H4 (cell line): ENCODE data around the gene LMX1A. TPM values are rescaled to one million over a fixed set of nuclear protein-coding genes. Genes with fewer than 3 reads are reported as not detected.

ENCODE experiments used
- DNase-seq: peaks from one replicate; pipeline ENCODE4 v3.0.0-alpha.2; 2015; ENCODE audit warnings: low spot score
- total RNA-seq: library from RNA; depleted of rRNA; stranded (reverse); fragments of >200 nt; shearing (Covaris generic); gene quantifications from 2 replicates; pipeline ENCODE4 v1.2.3, GENCODE V29; 2014

The LMX1A gene
- total RNA-seq, 1 experiment from 2014 or later: not detected

DNA sequence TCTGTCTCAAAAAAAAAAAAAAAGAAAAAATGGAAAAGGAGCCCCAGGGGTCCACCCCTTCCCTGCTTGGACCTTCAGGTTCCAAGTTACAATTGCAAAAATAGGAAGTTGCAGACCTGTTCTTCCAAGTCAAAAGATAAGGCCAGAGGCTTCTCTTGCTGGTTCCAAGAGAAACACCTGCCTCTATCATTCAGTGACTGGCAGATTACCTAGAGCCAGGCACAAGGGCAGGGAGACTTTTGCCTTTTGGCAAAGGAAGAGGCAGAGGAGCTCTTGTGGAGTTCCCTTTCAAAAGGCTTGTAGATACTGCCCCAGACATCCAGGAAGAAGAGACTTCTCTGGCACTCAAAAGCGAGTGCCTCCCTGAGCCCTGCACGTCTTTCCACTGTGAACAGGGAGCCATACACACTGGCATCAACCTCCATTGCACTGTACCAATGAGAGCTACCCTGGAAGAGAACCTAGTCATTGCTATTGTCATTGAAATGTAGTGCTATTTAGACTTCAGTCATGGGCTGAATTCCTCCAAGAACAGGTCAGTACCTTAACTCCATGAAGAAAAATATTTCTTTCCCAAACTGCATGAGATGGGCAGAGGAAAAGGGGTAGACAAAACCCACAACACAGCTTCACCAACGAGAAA, 91.2 kb downstream of the LMX1A start:
- no peak for DNase-seq

DNA sequence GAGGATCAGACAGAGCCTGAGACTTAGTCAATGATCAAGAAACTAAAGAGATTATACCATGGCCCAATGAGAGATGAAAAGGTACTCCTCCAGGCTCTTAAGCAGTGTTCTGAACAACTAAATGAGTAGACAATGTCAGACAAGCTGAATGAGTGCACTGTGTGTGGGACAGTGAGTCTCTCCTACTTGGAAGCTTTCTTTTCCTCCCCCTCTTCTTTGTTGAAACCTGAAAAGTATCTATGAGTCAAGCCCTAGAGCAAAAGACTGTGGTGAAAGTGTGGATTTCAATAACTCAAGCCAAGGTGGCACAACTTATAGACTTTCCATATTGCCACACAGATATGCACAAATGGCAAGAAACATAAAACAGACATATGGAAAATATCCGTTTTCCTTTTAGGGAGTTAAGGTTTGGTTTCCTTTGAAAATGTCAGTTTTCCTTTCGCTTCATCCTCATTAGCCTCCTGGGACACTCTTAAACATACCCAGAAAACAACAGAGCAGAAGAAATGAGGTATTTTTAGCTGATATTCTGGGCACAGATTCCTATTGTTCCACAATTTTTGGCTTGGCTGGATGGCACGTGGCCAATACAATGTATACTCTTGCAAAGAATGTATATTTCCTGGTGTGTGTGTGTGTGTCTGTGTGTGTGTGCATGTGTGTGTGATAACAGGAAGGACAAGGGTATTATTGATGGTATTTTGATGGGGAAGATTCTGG, 96.6 kb downstream of the LMX1A start:
- no peak for DNase-seq

DNA sequence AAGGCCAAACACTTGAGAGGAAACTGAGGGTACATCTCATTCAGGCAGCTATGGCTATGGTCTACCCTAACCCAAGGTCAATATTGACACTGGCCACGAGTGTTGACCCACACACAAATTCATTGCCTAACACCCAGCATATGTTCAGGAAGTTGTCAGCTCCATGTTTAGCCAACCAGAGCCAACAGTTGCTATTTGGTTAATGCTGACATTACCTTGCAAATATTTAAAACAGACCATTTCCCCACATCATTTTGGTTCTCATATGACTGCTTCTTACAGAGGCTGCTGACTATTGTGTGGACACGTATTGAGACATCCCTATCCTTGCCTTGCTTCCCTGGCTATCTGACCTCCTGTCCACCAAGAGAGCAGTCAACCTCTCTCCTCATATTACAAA, 97.3 kb downstream of the LMX1A start:
- DNase-seq: no peak

DNA sequence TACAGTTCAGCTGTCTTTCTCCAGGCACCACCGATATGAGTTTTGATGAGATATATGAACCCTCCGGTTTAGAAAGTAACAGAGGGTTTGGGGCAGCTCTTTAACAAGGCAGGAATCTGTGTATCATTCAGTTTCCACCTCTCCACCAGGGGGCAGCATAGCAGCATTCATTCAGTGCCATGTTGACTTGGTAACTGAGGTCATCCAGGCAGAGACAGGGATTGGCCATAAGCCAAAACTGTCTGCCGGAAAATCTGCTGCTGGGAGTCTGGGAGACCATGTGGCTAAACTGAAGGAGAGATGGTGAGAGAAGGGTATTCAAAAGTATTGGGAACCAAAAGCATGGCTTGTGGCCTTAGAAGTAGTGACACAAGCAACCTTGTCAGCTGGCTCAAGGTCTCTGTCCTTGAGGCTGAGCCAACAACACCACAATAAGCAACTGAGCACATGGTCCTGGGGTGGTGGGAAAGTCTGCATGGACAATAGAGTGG, 98.5 kb downstream of the LMX1A start:
- DNase-seq: peak; percentile 61

DNA sequence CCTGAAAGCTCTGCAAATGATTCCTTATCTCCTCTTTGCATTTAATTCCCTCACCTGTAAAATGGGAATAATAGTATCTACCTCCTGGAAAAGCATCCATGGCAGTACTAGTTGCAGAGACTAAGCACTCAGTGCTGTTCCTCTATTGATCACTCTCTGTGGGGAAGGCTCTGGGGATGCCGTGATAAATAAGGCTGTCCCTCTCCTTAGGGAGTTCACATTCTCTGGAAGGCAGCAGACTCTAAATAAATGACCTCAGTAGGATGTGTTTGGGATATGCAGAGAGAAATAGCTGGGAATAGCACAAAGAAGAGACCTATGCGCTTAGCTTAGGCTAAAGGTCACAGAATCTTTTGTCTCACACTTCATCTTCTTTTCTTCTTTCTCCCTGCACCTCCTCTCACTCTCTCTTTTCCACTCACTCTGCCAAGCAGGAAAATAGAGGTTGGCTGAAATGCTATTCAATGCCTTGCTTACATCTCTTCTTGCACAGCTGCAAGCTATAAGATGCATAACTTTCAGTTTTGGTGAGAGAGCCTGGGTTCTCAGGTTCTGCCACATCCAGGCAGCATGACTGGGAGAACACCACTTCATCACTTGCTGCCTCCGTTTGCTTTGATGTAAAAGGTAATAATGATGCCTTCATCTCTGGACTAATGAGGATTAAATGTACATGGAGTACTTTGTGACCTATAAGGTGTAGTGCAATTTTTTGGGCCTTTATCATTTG, 101.5 kb downstream of the LMX1A start:
- DNase-seq: no peak

DNA sequence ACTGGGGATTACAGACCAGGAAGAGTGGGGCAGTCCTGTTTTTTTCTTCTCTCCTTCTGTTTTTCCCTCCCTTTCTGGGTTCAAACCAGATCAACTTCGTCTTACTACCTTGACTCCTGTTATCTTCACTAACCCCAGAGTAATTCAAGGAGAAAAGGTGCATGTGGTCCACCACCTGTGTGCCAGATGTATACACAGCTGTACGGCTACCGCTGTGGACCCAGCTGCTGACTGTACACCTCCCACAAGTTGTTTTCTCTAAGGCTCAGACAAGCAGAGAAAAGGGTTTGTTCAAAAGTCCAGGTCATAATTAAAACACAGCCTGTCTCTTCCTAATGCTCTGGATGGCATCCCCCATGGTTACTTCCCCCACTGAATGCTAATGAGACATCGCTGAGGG, 102.1 kb downstream of the LMX1A start:
- no peak for DNase-seq

DNA sequence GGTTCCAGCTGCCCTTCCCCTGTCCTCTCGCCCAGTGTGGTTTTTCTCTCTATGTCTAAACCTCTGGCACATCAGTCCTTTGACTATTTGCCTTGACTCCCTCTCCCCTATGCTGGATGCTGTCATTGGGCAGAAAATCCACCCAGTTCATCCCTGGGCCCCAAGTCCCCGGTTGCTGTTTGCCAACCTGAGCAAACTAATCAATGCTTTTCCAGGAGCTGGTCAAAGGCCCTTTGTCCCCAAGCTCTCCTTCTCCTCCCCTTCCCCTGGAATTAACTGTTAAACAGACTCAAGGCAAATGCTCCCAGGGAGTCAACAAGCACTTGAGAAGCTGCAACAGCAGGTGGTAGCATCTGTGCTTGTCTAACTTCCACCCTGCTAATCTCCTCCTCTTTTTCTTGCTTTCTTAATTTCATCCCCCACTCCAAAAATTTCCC, 102.7 kb downstream of the LMX1A start:
- DNase-seq: no peak

DNA sequence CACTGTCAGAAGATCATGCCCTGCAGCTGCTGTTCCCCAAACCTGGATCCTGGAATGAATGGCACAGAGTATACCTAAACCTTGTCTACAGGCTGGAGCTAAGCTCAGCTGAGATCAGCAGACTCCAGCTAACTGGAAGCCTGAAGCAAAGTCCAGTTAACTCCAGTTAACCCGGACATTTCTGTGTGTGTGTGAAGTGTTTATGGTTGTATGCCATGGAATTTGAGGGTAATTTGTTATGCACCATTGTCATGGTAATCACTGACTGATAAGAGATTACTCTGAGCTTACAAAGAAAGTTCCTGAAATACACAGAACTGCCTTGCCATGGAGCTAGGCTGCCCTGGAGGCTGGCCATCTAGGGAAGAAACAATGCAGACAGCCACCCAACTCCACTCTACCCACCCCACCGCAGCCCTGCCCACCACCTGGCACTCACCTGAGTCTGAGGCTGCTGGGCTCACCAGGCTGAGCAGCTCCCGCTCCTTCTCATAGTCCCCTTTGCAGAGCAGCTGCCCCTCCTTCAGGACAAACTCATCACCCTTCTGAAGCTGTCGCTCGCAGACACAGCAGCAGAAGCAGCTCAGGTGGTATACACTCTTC, 107.4 kb downstream of the LMX1A start:
- DNase-seq: no peak

DNA sequence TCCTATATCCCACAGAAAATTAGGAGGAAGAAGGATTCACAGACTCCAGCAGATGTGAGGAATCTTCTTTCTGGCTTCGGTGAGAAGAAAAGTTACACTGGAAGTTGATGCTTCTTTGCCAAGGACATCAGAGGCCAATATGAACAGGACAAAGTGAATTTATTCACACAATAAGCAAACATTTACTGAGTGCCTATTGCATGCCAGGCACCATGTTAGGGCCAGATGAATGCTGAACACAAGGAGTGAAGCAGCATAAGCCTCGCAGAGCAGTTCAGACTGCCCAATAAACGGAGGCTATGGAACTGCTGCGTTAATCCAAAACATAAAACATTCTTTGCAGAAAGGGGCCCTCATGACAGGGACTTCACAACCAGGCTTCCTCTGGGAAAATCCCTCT, 114.6 kb downstream of the LMX1A start:
- DNase-seq: no peak

DNA sequence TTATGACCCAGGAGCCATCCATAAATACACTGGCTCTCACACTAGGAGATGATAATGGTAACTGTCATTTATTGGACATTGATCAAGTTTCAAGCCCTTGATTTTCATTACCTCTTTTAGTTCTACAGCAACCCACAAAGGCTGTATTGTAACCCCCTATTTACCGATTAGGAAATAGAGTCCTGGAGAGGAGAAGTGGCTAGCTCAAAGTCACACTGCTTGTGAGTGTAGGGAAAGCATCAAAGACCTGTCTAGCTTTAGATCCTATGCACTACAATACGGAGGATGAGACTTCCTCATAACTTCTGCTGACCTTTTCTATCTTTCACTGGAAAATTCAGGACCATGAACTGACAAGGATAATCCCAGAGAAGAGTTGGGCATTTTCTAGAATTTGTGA, 115.2 kb downstream of the LMX1A start:
- DNase-seq: no peak

DNA sequence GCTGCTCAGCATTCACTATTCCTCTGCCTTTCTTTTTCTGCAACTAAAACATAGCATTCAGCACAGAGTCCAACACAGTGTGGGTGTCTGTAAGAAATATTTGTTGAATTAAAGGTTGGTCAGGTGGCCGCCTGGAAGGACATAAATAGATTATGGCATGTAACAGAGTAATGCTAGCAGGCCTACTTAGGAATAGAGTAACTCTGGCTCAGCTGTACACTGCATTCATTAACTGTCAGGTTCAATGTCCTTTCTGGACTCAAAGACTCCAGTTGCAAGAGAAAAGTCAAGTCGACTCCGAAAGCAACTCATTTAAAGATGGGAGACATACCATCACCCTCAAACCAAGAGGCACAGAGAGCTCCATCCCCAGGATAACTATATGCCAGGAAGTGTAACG, 116.0 kb downstream of the LMX1A start:
- DNase-seq: no peak

DNA sequence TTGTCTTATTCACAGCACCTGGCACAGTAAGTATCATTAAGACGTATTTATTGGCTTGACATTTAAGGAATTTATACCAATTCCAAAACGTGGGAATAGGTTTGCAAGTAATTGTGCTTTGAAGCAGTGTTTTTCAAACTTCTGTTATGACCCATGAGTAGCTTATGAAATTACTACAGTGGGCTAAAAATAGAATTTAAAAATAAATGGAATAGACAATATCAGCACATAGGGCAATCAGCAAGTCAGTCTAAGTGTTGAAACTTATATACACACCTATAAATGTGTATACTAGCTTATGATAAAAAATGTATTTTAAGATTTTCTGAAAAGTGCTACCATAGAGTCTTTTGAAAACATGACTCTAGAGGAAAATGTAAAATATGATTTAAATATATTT, 116.6 kb downstream of the LMX1A start:
- DNase-seq: no peak

DNA sequence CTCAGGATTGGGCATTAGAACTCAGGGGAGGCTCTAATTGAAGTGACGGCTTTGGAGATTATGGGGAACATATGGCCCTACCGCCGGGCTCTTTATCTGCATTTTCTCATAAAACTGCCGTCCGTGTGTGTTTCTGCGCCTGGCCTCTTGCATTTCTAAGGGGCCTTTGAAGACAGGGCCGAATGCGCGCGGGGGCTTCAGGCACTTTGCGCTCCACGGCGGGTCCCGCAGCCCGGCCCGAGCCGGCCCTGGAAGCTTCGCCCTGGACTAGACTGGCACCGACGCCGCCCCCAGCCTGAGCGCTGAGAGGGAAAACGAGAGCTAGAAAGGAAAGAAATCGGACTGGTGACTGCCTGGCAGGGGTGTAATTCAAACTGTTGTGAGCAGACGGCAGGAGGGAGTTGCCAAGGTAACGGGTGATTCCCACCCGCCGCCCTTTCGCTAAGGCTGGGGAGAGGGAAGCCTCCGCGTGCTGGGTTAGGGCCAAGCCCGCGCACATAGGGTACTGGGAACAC, 120.7 kb downstream of the LMX1A start:
- DNase-seq: no peak

DNA sequence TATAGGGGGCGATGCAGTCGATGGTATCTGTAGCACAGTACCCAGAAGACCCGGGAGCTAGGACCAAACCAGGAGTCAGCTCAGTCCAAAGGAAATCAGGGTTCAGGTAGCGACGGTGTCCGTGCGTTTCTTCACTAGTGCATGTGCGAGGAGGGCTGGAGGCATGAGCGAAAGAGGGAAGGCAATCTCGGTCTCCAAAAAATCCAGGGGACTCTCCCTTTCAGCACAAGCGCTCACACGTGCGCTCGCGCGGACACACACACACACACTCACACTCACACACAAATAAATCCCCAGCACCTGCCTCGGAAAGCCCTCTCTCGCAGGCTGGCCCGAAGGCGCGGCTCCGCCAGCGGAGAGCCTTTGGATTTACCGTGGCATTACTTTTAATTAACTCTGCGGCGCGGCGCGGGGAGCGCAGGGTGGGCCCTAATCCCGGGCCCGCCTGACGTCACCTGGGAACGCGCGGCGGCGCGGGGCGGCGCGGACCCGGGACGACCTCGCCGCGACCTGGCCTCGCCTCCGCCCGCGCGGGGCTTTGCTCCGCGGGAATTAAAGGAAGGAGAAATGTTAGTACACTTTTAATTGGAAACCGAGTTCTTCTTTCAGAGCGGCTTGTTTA, 121.2 kb downstream of the LMX1A start:
- DNase-seq: no peak

DNA sequence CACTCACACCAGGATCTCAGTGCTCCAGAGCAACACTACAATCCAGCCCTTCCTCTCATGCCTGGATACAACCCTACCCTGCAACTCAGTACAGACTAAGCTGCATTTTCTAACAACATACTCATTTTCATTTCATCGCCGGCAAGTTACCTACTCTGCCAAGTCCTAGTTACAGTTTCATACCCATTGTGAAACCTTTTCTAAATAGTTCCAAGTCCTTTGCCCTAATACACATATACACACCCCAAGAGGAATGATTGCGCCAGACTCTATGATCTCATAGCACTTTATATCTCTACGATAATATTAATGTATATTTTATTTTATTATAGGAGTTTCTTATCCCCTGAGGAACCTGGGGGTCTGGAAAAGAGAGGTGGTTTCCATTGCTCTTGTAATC, 122.4 kb downstream of the LMX1A start:
- no peak for DNase-seq

DNA sequence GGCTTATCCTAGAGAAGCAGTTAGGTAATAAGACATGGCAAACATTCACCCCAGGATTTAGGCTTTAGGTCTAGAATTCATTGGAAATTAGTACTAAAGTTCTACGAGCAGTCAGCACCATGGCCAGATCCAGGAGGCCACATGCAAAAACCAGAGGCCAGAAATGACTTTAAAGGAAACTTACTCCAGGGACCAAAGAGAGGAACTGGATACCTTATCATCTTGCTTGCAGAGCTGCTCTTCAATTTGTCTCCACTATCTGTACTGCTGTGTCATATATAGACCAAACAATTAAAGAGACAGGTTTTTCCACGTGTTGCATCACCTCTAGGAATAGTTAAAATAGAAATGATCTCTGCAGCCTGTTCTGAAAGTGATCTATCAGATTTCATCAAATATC, 127.8 kb downstream of the LMX1A start:
- DNase-seq: no peak

DNA sequence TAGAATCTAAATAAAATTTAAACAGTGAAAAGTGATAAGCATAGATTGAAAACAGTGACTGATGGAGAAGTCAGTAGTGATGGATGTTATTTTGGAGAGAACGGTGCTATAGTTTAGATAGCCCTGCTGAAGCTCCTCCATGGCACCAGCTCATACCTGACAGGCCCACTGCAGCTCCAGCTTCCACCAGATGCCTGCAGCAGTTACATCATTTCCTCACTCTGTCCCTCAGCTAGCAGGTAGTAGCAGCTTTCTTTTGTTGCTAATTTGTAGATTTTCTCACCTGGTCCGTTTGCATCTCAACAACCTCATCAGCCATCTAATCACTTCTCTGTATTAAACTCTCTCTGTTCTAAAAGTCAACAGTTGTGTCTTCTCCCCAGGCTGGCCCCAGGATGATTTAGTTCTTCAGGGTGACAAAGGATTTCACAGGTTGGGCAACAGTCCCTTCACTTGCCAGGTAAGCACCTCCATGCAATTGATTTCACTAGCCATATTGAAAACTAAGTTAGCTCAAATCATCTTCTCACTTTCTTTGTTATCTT, 128.3 kb downstream of the LMX1A start:
- no peak for DNase-seq

DNA sequence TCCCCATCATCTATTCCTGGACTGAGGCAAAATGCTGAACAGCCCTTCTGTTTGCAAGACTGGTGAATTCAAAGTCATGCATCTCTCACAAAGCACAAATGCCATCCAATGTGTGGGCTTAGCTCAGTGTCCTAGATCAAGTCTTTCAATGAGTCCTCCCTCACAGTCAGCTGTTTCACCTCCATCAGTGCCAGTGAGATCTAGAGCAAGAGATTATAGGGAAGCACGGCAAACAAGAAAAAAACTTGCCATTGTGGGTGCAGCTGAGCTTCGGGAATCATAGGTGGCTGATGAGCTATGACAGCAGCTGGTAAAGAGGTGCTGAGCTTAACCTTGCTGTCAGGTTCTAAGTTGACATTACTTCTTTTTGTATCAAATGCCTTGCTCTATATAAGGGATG, 130.2 kb downstream of the LMX1A start:
- no peak for DNase-seq

DNA sequence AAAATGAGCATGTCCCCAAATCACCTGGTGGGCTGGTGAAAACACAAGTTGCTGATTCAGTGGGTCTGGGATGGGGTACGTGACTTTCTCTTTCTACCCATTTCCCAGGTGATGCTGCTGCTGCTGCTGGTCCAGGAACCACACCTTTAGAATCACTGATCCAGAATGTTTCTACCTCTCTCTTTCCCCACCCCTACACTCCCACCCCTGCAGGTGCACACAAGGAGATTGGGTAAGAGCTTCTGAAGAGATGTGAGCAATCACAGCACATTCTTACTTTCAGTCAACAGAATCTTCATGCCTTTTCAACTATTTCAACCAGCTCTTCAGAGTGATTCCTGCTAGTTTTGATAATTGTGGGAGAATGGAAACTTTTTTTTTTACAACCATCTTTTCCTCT, 130.9 kb downstream of the LMX1A start:
- DNase-seq: no peak

DNA sequence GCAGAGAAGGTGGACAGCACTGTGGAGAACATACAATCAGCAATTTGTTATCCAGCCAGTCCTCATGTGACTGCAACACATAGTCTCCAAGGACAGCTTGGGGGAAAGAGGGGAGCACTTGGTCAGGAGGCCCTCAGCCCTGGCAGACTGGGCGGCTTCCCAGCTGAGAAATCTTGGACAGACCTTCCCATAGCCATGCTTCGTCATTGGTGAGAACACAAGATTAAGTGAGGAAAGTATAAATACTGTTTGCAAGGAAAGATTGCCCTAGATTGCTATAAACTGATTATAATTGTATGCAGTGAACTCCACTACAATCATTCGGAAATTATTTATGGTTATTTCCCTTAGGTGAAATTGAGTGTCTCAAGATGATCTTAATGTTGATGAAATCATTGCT, 131.5 kb downstream of the LMX1A start:
- DNase-seq: no peak

DNA sequence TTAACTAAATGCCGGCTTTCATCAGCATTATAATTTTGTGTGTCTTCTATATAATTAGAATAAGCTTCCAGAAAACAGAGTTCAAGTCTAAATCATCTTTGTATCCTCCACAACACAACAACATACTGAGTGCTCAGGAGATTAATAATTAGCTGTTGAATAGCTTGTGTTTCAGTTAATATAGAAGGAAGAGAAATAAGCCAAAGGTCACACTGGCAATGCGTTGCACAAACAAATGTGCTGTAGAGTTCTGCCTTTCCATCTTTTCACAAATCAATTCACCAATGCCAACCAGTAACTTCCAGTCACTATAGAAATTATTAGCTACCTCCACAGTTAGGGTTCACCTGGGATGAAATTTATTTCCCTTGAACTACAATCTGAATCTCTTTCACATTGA, 132.0 kb downstream of the LMX1A start:
- DNase-seq: no peak

DNA sequence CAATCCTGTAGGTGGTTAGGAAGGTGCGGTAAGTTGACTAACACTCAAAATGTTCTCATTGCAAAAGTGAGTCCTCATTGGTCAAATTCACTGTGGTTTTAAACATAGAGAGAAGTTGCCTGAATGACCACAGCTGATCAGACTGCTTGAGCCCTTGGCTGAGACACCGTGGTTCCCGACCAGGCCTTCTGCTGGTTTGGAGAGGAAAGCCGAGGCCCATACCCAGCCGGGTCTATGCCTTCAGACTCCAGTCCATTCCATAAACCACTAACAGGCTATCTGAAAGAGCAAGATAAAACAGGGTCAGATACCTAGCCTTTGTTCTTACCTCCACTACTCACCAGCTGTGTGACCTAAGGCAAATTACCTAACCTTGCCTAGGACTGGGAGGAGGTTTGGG, 133.9 kb downstream of the LMX1A start:
- no peak for DNase-seq
